ENCODE measurements around the gene UMAD1.
"Not testable (repeated sequence)": the region's sequence is repeated elsewhere in the genome, so short reads cannot be mapped to it uniquely, and the experiment has no call there.

Gene UMAD1

DNA sequence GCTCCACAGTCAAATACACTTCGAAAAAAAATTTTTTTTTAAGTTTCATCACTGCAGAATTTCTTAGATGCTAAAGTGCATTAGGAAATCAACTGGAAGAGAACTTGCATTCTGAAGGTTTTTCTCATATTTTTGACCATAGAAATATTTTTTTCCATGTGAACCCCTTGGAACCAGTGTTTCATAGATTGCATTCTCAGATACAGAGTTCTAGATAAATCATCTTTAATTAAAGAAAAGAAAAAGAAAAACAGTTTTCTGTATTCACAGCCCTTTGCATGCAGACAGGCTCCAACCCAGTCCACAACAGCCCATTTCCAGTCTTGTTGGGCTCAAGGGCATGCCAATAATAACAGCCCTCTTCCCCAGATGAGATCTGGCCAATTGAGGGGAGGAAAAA lies 153.4 kb downstream of the UMAD1 start:
- DNase-seq (ENCODE audit: low read depth in 2 of 2, low spot score in 1 of 2) = no peak

DNA sequence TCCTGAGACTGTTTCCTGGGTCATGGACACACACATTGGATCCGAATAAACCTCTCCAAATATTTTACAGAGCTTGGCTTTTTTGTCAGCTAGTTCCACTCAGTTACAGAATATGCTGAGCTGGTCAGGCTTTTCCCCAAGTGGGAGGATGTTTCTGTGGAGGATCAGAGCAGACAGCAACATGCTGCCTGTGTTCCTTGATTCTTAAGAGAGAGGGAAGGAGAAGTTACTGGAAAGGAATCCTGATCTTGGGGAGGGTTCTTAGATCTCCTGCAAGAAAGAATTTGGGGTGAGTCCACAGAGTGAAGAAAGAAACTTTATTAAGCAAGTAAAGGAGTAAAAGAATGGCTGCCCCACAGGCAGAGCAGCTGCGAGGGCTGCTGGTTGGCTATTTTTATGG lies 154.7 kb downstream of the UMAD1 start:
- DNase-seq (ENCODE audit: low read depth in 2 of 2, low spot score in 1 of 2) = no peak

GRCh38 chr7:7795630-7796121 lies 155.1 kb downstream of the UMAD1 start:
- no peak for DNase-seq (ENCODE audit: low read depth in 2 of 2, low spot score in 1 of 2)

- DNase-seq (ENCODE audit: low read depth in 2 of 2, low spot score in 1 of 2) = no peak
These were observed 158.0 kb downstream of the UMAD1 start for GRCh38 chr7:7798510-7798909.

- DNase-seq (ENCODE audit: low read depth in 2 of 2, low spot score in 1 of 2) = no peak
These were observed 158.6 kb downstream of the UMAD1 start for GRCh38 chr7:7799138-7799537.

DNA sequence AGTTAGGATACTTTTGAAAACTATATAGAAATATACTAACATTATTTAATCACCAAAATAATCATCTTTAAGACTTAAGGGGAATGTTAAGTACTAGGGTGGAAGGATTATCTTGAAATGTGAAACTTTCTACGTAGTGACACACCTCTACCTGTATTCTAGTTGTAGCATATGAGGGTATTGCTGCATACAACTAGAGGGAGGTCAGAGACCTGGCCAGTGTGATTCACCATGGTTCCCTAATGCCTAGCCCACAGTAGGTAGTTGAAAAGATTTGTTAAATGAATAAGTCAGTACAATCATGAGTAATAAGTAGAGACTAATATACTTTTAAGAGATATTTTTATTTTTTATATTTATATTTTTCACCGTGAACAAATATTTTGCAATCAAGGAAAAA lies 162.0 kb downstream of the UMAD1 start:
- no peak for DNase-seq (ENCODE audit: low read depth in 2 of 2, low spot score in 1 of 2)

DNA sequence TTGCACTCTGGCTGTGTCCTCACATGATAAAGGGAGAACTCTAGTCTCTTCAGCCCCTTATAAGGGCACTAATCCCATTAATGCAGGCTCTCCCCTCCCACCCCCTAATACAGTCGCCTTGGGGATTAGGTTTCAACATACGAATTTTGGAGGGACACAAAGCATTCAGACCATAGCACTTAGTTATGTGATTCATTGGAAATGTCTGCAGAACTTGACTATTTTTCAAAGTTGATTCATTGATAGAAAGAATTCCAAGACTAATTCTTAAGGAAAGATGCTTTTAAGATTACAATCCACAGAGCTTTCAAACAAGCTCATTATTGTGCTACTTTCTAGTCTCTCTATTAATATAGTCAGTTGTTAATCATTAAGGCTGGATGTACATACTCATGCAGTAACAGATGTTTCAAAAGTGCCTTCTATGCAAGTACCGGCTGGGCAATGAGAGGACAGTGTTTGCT lies 163.2 kb downstream of the UMAD1 start:
- no peak for DNase-seq (ENCODE audit: low read depth in 2 of 2, low spot score in 1 of 2)

GRCh38 chr7:7804822-7805221 lies 164.3 kb downstream of the UMAD1 start:
- not testable (repeated sequence) for DNase-seq (ENCODE audit: low read depth in 2 of 2, low spot score in 1 of 2)

- DNase-seq (ENCODE audit: low read depth in 2 of 2, low spot score in 1 of 2) = no peak
These were observed 165.1 kb downstream of the UMAD1 start for GRCh38 chr7:7805511-7806153.

GRCh38 chr7:7808156-7808555 lies 167.6 kb downstream of the UMAD1 start:
- DNase-seq (ENCODE audit: low read depth in 2 of 2, low spot score in 1 of 2) = no peak

GRCh38 chr7:7808626-7809025 lies 168.1 kb downstream of the UMAD1 start:
- DNase-seq (ENCODE audit: low read depth in 2 of 2, low spot score in 1 of 2) = no peak

GRCh38 chr7:7810380-7810779 lies 169.8 kb downstream of the UMAD1 start:
- no peak for DNase-seq (ENCODE audit: low read depth in 2 of 2, low spot score in 1 of 2)

- no peak for DNase-seq (ENCODE audit: low read depth in 2 of 2, low spot score in 1 of 2)
These were observed 170.3 kb downstream of the UMAD1 start for GRCh38 chr7:7810826-7811225.

GRCh38 chr7:7812112-7812511 lies 171.6 kb downstream of the UMAD1 start:
- DNase-seq (ENCODE audit: low read depth in 2 of 2, low spot score in 1 of 2) = no peak

GRCh38 chr7:7815395-7815794 lies 174.8 kb downstream of the UMAD1 start:
- no peak for DNase-seq (ENCODE audit: low read depth in 2 of 2, low spot score in 1 of 2)

GRCh38 chr7:7816084-7816483 lies 175.5 kb downstream of the UMAD1 start:
- no peak for DNase-seq (ENCODE audit: low read depth in 2 of 2, low spot score in 1 of 2)

- DNase-seq (ENCODE audit: low read depth in 2 of 2, low spot score in 1 of 2) = no peak
These were observed 176.4 kb downstream of the UMAD1 start for GRCh38 chr7:7816816-7817536.

- DNase-seq (ENCODE audit: low read depth in 2 of 2, low spot score in 1 of 2) = no peak
These were observed 177.2 kb downstream of the UMAD1 start for GRCh38 chr7:7817748-7818147.

- not testable (repeated sequence) for DNase-seq (ENCODE audit: low read depth in 2 of 2, low spot score in 1 of 2)
These were observed 177.6 kb downstream of the UMAD1 start for GRCh38 chr7:7818179-7818578.

DNA sequence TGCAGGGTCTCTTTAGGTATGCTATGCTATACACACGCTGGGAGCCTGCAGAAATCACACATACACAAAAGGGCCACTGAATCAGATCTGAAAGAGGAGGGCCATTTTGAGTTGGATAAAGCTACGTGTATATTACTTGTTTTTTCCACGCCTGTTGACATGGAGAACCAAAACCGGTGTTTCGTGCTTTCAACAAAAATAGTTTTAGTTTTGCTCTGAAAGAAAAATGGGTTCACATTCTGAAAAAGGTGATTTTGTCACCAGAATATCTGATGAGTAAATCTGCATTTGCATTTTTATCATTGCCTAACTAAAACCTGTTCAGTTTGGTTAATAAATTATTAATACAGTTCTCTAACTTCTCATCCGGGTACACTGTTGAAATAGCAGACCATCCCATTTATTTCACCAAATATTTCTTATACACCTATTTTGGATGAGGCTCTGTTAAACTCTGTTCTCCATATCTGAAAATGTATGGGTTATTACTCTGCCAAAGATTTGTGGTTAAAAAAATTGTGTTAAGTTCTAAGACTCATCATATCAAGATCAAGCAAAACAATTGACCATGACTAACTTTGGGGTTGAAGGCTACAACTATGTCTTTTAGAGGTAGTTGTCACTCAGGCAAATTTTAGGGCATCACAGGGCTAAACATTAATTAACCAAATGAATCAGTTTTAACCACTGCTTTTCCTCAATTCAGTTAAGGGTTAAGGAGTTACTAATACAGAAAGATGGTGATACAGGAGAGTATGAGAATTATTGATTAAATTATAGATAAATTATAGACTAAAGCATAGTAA lies 179.1 kb downstream of the UMAD1 start:
- no peak for DNase-seq (ENCODE audit: low read depth in 2 of 2, low spot score in 1 of 2)

DNA sequence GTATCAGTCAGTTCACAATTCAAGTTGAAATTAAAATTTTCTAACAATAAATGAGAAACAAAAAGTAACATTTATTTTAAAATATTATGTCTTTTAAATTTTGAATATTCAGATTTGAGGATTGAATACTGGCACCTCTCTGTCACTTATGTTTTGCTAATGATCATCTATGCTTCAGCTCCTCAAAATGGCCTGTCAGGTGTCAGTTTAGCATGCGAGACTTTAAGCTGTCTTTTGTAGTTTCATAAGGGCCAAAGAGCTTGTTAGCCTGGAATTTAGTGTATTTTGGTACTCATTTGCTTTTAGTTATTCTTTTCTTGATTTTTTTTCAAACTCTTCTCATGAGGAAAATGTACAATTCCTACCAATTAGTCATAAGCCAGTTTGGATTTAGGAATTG lies 179.9 kb downstream of the UMAD1 start:
- no peak for DNase-seq (ENCODE audit: low read depth in 2 of 2, low spot score in 1 of 2)

DNA sequence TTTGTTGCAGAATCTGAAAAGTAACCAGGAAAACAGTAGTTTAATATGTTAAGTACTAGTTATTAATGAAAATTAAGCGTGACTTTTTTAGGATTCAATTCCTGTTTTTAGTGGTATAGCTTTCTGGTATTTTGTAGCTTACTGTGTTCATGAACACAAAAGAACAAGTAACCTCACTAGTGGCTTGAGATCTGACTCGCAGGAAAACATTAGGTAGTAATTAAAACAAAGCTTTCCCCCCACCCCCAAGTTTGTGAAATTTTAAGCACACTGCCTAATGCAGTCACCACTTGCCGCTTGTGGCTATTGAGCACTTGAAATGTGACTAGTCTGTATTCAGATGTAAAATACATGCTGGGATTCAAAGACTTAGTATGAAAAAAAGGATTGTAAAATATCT lies 180.4 kb downstream of the UMAD1 start:
- DNase-seq (ENCODE audit: low read depth in 2 of 2, low spot score in 1 of 2) = no peak
